Esophagus squamous epithelium (tissue), 4 donors: ENCODE measurements around the gene SMYD2.
A peak's percentile ranks its signal among the peaks of the same experiment; 100 is the strongest.

Experiments
- POLR2A ChIP-seq, 4 donors: fragments of 450-650 bp; IDR thresholded peaks; one replicate each; pipeline ENCODE4 v1.6.1; 2017; ENCODE audit warnings: antibody characterized with exemption in 4 of 4, mild to moderate bottlenecking in 4 of 4, moderate library complexity in 3 of 4
- TF ChIP-seq, protein P1 (sequence below), 6 experiments: fragments of 450-650 bp in 4 of 6; fragments of 200-600 bp in 2 of 6; sonication (generic) in 2 of 6; IDR thresholded peaks; one replicate each; pipeline ENCODE4 v1.5.1; 2016 to 2019; ENCODE audit warnings: antibody characterized with exemption in 6 of 6, mild to moderate bottlenecking in 4 of 6, moderate library complexity in 4 of 6

- TF ChIP-seq POLR2A (IDR thresholded peaks at IDR 0.05) = no peak
- TF ChIP-seq, protein P1, sequence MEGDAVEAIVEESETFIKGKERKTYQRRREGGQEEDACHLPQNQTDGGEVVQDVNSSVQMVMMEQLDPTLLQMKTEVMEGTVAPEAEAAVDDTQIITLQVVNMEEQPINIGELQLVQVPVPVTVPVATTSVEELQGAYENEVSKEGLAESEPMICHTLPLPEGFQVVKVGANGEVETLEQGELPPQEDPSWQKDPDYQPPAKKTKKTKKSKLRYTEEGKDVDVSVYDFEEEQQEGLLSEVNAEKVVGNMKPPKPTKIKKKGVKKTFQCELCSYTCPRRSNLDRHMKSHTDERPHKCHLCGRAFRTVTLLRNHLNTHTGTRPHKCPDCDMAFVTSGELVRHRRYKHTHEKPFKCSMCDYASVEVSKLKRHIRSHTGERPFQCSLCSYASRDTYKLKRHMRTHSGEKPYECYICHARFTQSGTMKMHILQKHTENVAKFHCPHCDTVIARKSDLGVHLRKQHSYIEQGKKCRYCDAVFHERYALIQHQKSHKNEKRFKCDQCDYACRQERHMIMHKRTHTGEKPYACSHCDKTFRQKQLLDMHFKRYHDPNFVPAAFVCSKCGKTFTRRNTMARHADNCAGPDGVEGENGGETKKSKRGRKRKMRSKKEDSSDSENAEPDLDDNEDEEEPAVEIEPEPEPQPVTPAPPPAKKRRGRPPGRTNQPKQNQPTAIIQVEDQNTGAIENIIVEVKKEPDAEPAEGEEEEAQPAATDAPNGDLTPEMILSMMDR (IDR thresholded peaks at IDR 0.05) = peak; percentile 53 to 87 (median 80)
Observed at GRCh38 chr1:214332946-214333798, 52.2 kb downstream of the SMYD2 start.
